Diencephalon (tissue), 1 donor: ENCODE data around the gene CGRRF1. TPM values are rescaled to one million over a fixed set of nuclear protein-coding genes. Genes with fewer than 3 reads are reported as not detected.

ENCODE experiments used
- total RNA-seq: library from RNA; depleted of rRNA; stranded (reverse); fragments of >200 nt; gene quantifications from one replicate; pipeline ENCODE4 v1.2.3, GENCODE V29; 2014

The CGRRF1 gene
- total RNA-seq, result 23.8 TPM

GRCh38 chr14:54509546-54510501 lies at the start of gene CGRRF1:
Gene CGRRF1 (plus strand): TSS chr14:54509906. CDS start chr14:54509960, 54 bp downstream.

GRCh38 chr14:54488646-54489317 lies 20.9 kb upstream of the CGRRF1 start, which contains the start of gene GMFB:
Gene GMFB (minus strand): TSS chr14:54488980. CDS start chr14:54488927, 53 bp downstream.

GRCh38 chr14:54566410-54567223 lies 56.9 kb downstream of the CGRRF1 start, which contains the start of gene SAMD4A:
Gene SAMD4A (plus strand): TSS chr14:54567128. CDS start chr14:54567917, 789 bp downstream.

Other genes with a start within 250 kb of the CGRRF1 start
- 10.8 TPM for gene CDKN3, start 112.9 kb upstream of the CGRRF1 start, total RNA-seq
- 54.4 TPM for gene CNIH1, start 68.5 kb upstream of the CGRRF1 start, total RNA-seq
- 241 TPM for gene GMFB, start 20.9 kb upstream of the CGRRF1 start, total RNA-seq
- gene SAMD4A, start 57.2 kb downstream of the CGRRF1 start, total RNA-seq, result 24.2 TPM